ENCODE measurements around the gene AOC1.

The AOC1 gene

GRCh38 chr7:150866932-150867564 is 14.7 kb downstream of the AOC1 start:
- ChIA-PET POLR2A (ENCODE audit: low non-redundant PET) (no interaction called here), CTCF (no interaction called here)
- TF ChIP-seq CTCF (conservative IDR thresholded peaks at IDR 0.05; ENCODE audit: low read depth), result no peak
- no peak overlapping the region for H3K27ac ChIP-seq
- no peak for DNase-seq (ENCODE audit: low spot score)

DNA sequence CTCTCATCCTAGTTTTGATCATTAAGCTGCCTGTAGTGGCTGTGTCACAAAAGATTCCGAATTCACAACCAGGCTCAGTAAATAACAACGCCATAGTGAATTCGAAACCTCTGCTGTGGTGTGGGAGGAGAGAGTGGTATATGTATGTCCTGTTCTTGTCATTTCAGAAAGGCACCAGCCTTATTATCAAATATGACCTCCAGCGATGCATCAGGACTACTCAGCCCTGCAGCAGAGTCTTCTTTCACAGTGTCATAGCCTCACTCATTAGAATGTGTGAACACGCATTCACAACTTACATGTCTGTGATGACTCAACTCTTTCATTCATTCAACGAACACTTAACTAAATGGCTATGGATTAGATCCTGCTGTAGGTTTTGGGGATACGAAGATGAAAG is 15.3 kb downstream of the AOC1 start:
- POLR2A ChIA-PET (ENCODE audit: low non-redundant PET), result no interaction called here
- DNase-seq (ENCODE audit: low spot score), result no peak
- H3K27ac ChIP-seq, result no peak overlapping the region
- CTCF ChIA-PET, result no interaction called here
- TF ChIP-seq CTCF (conservative IDR thresholded peaks at IDR 0.05; ENCODE audit: low read depth), result no peak

GRCh38 chr7:150869467-150869866 is 17.1 kb downstream of the AOC1 start:
- no peak for TF ChIP-seq CTCF (conservative IDR thresholded peaks at IDR 0.05; ENCODE audit: low read depth)
- ChIA-PET CTCF (no interaction called here), POLR2A (ENCODE audit: low non-redundant PET) (no interaction called here)
- no peak overlapping the region for H3K27ac ChIP-seq
- DNase-seq (ENCODE audit: low spot score), result no peak

GRCh38 chr7:150871601-150872000 is 19.3 kb downstream of the AOC1 start:
- no peak for DNase-seq (ENCODE audit: low spot score)
- ChIA-PET POLR2A (ENCODE audit: low non-redundant PET) (no interaction called here), CTCF (no interaction called here)
- no peak overlapping the region for H3K27ac ChIP-seq
- TF ChIP-seq CTCF (conservative IDR thresholded peaks at IDR 0.05; ENCODE audit: low read depth), result no peak

GRCh38 chr7:150874401-150875198 is 22.3 kb downstream of the AOC1 start:
- no peak for DNase-seq (ENCODE audit: low spot score)
- H3K27ac ChIP-seq, result no peak overlapping the region
- no peak for TF ChIP-seq CTCF (conservative IDR thresholded peaks at IDR 0.05; ENCODE audit: low read depth)
- ChIA-PET POLR2A (ENCODE audit: low non-redundant PET) (no interaction called here), CTCF (interaction anchor here (0.6 kb wide), 1 partner anchor 105 kb away, joined by 3 read pairs; no protein-coding TSS in a partner anchor)

GRCh38 chr7:150875791-150876190 is 23.5 kb downstream of the AOC1 start:
- POLR2A ChIA-PET (ENCODE audit: low non-redundant PET), result no interaction called here
- H3K27ac ChIP-seq, result no peak overlapping the region
- TF ChIP-seq CTCF (conservative IDR thresholded peaks at IDR 0.05; ENCODE audit: low read depth), result 0 out of 2 replicates have a peak, but pooled peaks have one; percentile 12
- CTCF ChIA-PET, result interaction anchor here (1.7 kb wide), 1 partner anchor 97 kb away, joined by 7 read pairs; no protein-coding TSS in a partner anchor
- DNase-seq (ENCODE audit: low spot score), result no peak

Measured in RWPE1 (cell line).